A549 (cell line): ENCODE data around the gene AGTPBP1. TPM values are rescaled to one million over a fixed set of nuclear protein-coding genes. Genes with fewer than 3 reads are reported as not detected.

Experiments
- ATAC-seq, 2 experiments: fragments of 200-7000 bp in 1 of 2; fragments of >200 bp in 1 of 2; cut with Nextera tagmentation in 1 of 2; cut with Tn5 transposase in 1 of 2; 3 replicates each; pipeline versions ENCODE4 v1.8.0 to v1.9.1; 2018 to 2020; ENCODE audit warnings: mild to moderate bottlenecking in 1 of 2, moderate library complexity in 1 of 2
- CTCF ChIA-PET: fragments of 300-600 bp; sonication (Branson Sonifier 250); formaldehyde crosslinking; extraction: SDS; loops from one replicate; lab custom pipeline; 2021; ENCODE audit warnings: antibody characterized with exemption, inconsistent platforms; lab: Yijun Ruan, JAX
- POLR2A ChIA-PET: fragments of 350-600 bp; formaldehyde crosslinking; extraction: SDS; loops from one replicate; lab custom pipeline; 2021; ENCODE audit warnings: antibody characterized with exemption, inconsistent platforms; lab: Yijun Ruan, JAX
- DNase-seq, 2 experiments: peaks; one replicate each; pipeline versions ENCODE4 v3.0.0 to v3.0.0-alpha.2; 2011 to 2016; ENCODE audit warnings: low read depth in 1 of 2, low spot score in 1 of 2
- FAIRE-seq: peaks from 2 replicates; lab custom pipeline; 2011; peaks lifted over from hg19 to GRCh38; lab: Jason Lieb, UNC
- H3K27ac ChIP-seq, 2 experiments: fragments of >200 bp; sonication (Bioruptor Twin); formaldehyde crosslinking; 3 replicates each; pipeline ENCODE4 v1.5.1; 2016 to 2017
- H3K4me1 ChIP-seq: fragments of >200 bp; sonication (Bioruptor Twin); formaldehyde crosslinking; 3 replicates; pipeline ENCODE4 v1.6.1; 2016
- H3K4me2 ChIP-seq: fragments of >200 bp; sonication (Bioruptor Twin); formaldehyde crosslinking; 3 replicates; pipeline ENCODE4 v1.6.1; 2016
- H3K4me3 ChIP-seq: fragments of >200 bp; sonication (Bioruptor Twin); formaldehyde crosslinking; 3 replicates; pipeline ENCODE4 v1.5.1; 2016
- H3K9me3 ChIP-seq: fragments of >200 bp; sonication (Bioruptor Twin); formaldehyde crosslinking; 3 replicates; pipeline ENCODE4 v1.6.1; 2016
- ATOH8 ChIP-seq: fragments of 250-450 bp; sonication (Bioruptor Pico); IDR thresholded peaks from 2 replicates; pipeline ENCODE4 v1.5.0; 2020; ENCODE audit warnings: low read depth, mild to moderate bottlenecking, moderate library complexity
- BCL3 ChIP-seq: fragments of >200 bp; sonication (Bioruptor Twin); formaldehyde crosslinking; IDR thresholded peaks from 3 replicates; pipeline ENCODE4 v1.6.1; 2016
- BHLHE40 ChIP-seq: IDR thresholded peaks from 2 replicates; pipeline ENCODE4 v1.6.1; 2012; ENCODE audit warnings: low read depth, low read length, inconsistent platforms
- CHD2 ChIP-seq: fragments of 150-350 bp; IDR thresholded peaks from 2 replicates; pipeline ENCODE4 v1.6.1; 2014; ENCODE audit warnings: low read length; ENCODE audit not compliant: partially characterized antibody
- CTCF ChIP-seq: fragments of >200 bp; sonication (Bioruptor Twin); formaldehyde crosslinking; IDR thresholded peaks from 3 replicates; pipeline ENCODE4 v1.5.1; 2016
- E2F6 ChIP-seq: IDR thresholded peaks from 2 replicates; pipeline ENCODE4 v1.6.1; 2012; ENCODE audit warnings: low read depth, borderline replicate concordance
- EHMT2 ChIP-seq: fragments of 200-600 bp; sonication (generic); IDR thresholded peaks from 2 replicates; pipeline ENCODE4 v1.6.1; 2016; ENCODE audit warnings: antibody characterized with exemption, low read depth, mild to moderate bottlenecking, moderate library complexity
- EP300 ChIP-seq, 2 experiments: fragments of >200 bp; sonication (Bioruptor Twin); formaldehyde crosslinking; IDR thresholded peaks; 2 replicates in 1 of 2; 3 replicates in 1 of 2; pipeline ENCODE4 v1.6.1; 2016 to 2017
- FOXS1 ChIP-seq: fragments of 250-450 bp; sonication (Bioruptor Pico); IDR thresholded peaks from 2 replicates; pipeline ENCODE4 v1.5.0; 2020; ENCODE audit warnings: mild to moderate bottlenecking, moderate library complexity
- GATA3 ChIP-seq: IDR thresholded peaks from 2 replicates; pipeline ENCODE4 v1.6.1; 2012; ENCODE audit warnings: borderline replicate concordance
- HES2 ChIP-seq: fragments of >200 bp; sonication (Bioruptor Twin); formaldehyde crosslinking; IDR thresholded peaks from 2 replicates; pipeline ENCODE4 v1.6.1; 2016
- HEYL ChIP-seq: fragments of 250-450 bp; sonication (Bioruptor Pico); IDR thresholded peaks from 2 replicates; pipeline ENCODE4 v1.8.0; 2021; ENCODE audit warnings: mild to moderate bottlenecking, moderate library complexity
- HMGXB4 ChIP-seq: fragments of 250-450 bp; sonication (Bioruptor Pico); IDR thresholded peaks from 2 replicates; pipeline ENCODE4 v1.5.0; 2021; ENCODE audit warnings: mild to moderate bottlenecking, moderate library complexity, borderline replicate concordance
- HOXA7 ChIP-seq: fragments of 250-450 bp; sonication (Bioruptor Pico); IDR thresholded peaks from 2 replicates; pipeline ENCODE4 v1.5.0; 2020; ENCODE audit warnings: mild to moderate bottlenecking, moderate library complexity
- HOXB5 ChIP-seq: fragments of 250-450 bp; sonication (Bioruptor Pico); IDR thresholded peaks from 2 replicates; pipeline ENCODE4 v1.5.0; 2020; ENCODE audit warnings: mild to moderate bottlenecking, moderate library complexity
- JUN ChIP-seq, 2 experiments: fragments of >200 bp; sonication (Bioruptor Twin); formaldehyde crosslinking; IDR thresholded peaks; 2 replicates in 1 of 2; 3 replicates in 1 of 2; pipeline ENCODE4 v1.6.1; 2016 to 2017
- JUNB ChIP-seq: fragments of >200 bp; sonication (Bioruptor Twin); formaldehyde crosslinking; IDR thresholded peaks from 2 replicates; pipeline ENCODE4 v1.6.1; 2016
- KDM1A ChIP-seq: fragments of 200-600 bp; sonication (generic); IDR thresholded peaks from 2 replicates; pipeline ENCODE4 v1.6.1; 2016; ENCODE audit warnings: low read depth, mild to moderate bottlenecking
- MYC ChIP-seq: IDR thresholded peaks from 2 replicates; pipeline ENCODE4 v1.6.1; 2012; ENCODE audit warnings: mild to moderate bottlenecking, inconsistent platforms, low read length, improper control_type of control experiment, borderline replicate concordance
- NPAS2 ChIP-seq: fragments of 250-450 bp; sonication (Bioruptor Pico); IDR thresholded peaks from 2 replicates; pipeline ENCODE4 v1.8.0; 2022; ENCODE audit warnings: mild to moderate bottlenecking, moderate library complexity, borderline replicate concordance
- PHF8 ChIP-seq: fragments of 200-600 bp; sonication (generic); IDR thresholded peaks from 2 replicates; pipeline ENCODE4 v1.6.1; 2016; ENCODE audit warnings: low read depth, mild to moderate bottlenecking, antibody characterized with exemption, moderate library complexity, borderline replicate concordance
- POLR2A ChIP-seq: IDR thresholded peaks from 2 replicates; pipeline ENCODE4 v1.6.1; 2012; ENCODE audit warnings: mild to moderate bottlenecking, low read length
- RAD21 ChIP-seq, 2 experiments: fragments of >200 bp in 1 of 2; sonication (Bioruptor Twin) in 1 of 2; formaldehyde crosslinking in 1 of 2; IDR thresholded peaks in 1 of 2; conservative IDR thresholded peaks in 1 of 2; 2 replicates in 1 of 2; 3 replicates in 1 of 2; pipeline ENCODE4 v1.6.1; 2012 to 2018; ENCODE audit warnings: inconsistent platforms in 1 of 2
- RCOR1 ChIP-seq: fragments of 150-350 bp; IDR thresholded peaks from 2 replicates; pipeline ENCODE4 v1.6.1; 2014; ENCODE audit warnings: antibody characterized with exemption, low read length, low read depth
- RFX5 ChIP-seq: fragments of 450-650 bp; IDR thresholded peaks from 2 replicates; pipeline ENCODE4 v1.7.1; 2014; ENCODE audit warnings: antibody characterized with exemption, mild to moderate bottlenecking, moderate library complexity
- SMC3 ChIP-seq: fragments of >200 bp; sonication (Bioruptor Twin); formaldehyde crosslinking; IDR thresholded peaks from 3 replicates; pipeline ENCODE4 v1.6.1; 2018; ENCODE audit warnings: inconsistent platforms
- ZC3H11A ChIP-seq: fragments of 450-650 bp; IDR thresholded peaks from 2 replicates; pipeline ENCODE4 v1.6.1; 2014; ENCODE audit warnings: antibody characterized with exemption, mild to moderate bottlenecking
- ZNF302 ChIP-seq: fragments of 250-450 bp; sonication (Bioruptor Pico); IDR thresholded peaks from 2 replicates; pipeline ENCODE4 v1.9.0; 2021; ENCODE audit warnings: inconsistent platforms, mild to moderate bottlenecking, moderate library complexity
- ZSCAN20 ChIP-seq: fragments of 250-450 bp; sonication (Bioruptor Pico); IDR thresholded peaks from 2 replicates; pipeline ENCODE4 v1.8.0; 2022; ENCODE audit warnings: mild to moderate bottlenecking, moderate library complexity
- WGBS: methylation state at CpG from one replicate; pipeline ENCODE4 v1.1.6; 2017; ENCODE audit errors: missing lambda C conversion rate; 5-methylcytosine and 5-hydroxymethylcytosine counted together
- polyA plus RNA-seq, 4 experiments: library from polyadenylated mRNA; depleted of rRNA in 3 of 4; stranded (reverse); fragments of >200 nt; fragmentation: RNase III in 1 of 4; extraction: RNeasy Plus Mini Kit Qiagen cat#74134 plus additional on column Dnase treatment in 1 of 4; gene quantifications; 2 replicates in 3 of 4; 3 replicates in 1 of 4; pipeline ENCODE4 v1.2.3, GENCODE V29; 2011 to 2017

The AGTPBP1 gene
- polyA plus RNA-seq, 2 of the 4 experiments (the other 2 are of a cell fraction), result 8.9 to 18.8 TPM

- POLR2A ChIA-PET, result no interaction called here
- H3K4me3 ChIP-seq, result no peak overlapping the region
- no peak for FAIRE-seq
- DNase-seq, result no peak
- no peak overlapping the region for H3K27ac ChIP-seq
- no peaks in the 10 kb centered on the region; the same call in 2 of the 3 replicates for H3K9me3 ChIP-seq
- H3K4me1 ChIP-seq, result peaks cover 2% of the 10 kb centered on the region; the same call in 1 of the 3 replicates
- no peak overlapping the region for H3K4me2 ChIP-seq
- TF ChIP-seq SMC3 (no peak), BCL3 (no peak), GATA3 (no peak), RAD21 (conservative IDR thresholded peaks at IDR 0.05 in 1 of 2, IDR thresholded peaks at IDR 0.05 in 1 of 2) (no peak), MYC (no peak), ZC3H11A (no peak), EHMT2 (no peak), NPAS2 (CRISPR knock-in tag) (no peak), ZSCAN20 (CRISPR knock-in tag) (no peak), ZNF302 (CRISPR knock-in tag) (no peak), FOXS1 (no peak), HOXA7 (CRISPR knock-in tag) (no peak), JUN (IDR thresholded peaks at IDR 0.05) (no peak), HOXB5 (CRISPR knock-in tag) (no peak), HEYL (CRISPR knock-in tag) (no peak), JUNB (no peak), HMGXB4 (CRISPR knock-in tag) (no peak), KDM1A (no peak), CTCF (no peak), HES2 (no peak)
- 50% methylated on average over 2 of the region's 2 CpGs for WGBS
- CTCF ChIA-PET, result no interaction called here
- ATAC-seq, result no peak
Measured at GRCh38 chr9:85524531-85524930, 217.2 kb downstream of the AGTPBP1 start.

- ChIA-PET CTCF (interaction anchor here (1.3 kb wide), 1 partner anchor 175 kb away, joined by 3 read pairs; no protein-coding TSS in a partner anchor), POLR2A (no interaction called here)
- Histone ChIP-seq H3K27ac (no peak overlapping the region), H3K4me1 (peaks cover 2% of the 10 kb centered on the region; the same call in 1 of the 3 replicates), H3K9me3 (no peaks in the 10 kb centered on the region; the same call in 2 of the 3 replicates), H3K4me3 (peak overlapping the region; percentile 50), H3K4me2 (peak overlapping the region; percentile 73)
- FAIRE-seq (no peak), DNase-seq (no peak), ATAC-seq (peak; percentile 4 to 25; a peak in 2 of 6 replicates)
- WGBS, result 45% methylated on average over 8 of the region's 9 CpGs
- TF ChIP-seq E2F6 (no peak), EP300 (IDR thresholded peaks at IDR 0.05) (no peak), CHD2 (no peak), HEYL (CRISPR knock-in tag) (no peak), RAD21 (conservative IDR thresholded peaks at IDR 0.05 in 1 of 2, IDR thresholded peaks at IDR 0.05 in 1 of 2) (no peak), HMGXB4 (CRISPR knock-in tag) (no peak), SMC3 (no peak), POLR2A (no peak), RCOR1 (no peak), RFX5 (no peak), HOXA7 (CRISPR knock-in tag) (no peak), ATOH8 (CRISPR knock-in tag) (no peak), BHLHE40 (no peak), HOXB5 (CRISPR knock-in tag) (no peak), PHF8 (no peak)
Measured at GRCh38 chr9:85523202-85523601, 218.6 kb downstream of the AGTPBP1 start.
